GM18508 (cell line): Measurements from ENCODE around the gene LRP1B.
"Not testable (repeated sequence)": the region's sequence is repeated elsewhere in the genome, so short reads cannot be mapped to it uniquely, and the experiment has no call there.

Experiments used
- ATAC-seq: cut with Tn5 transposase; IDR thresholded peaks from one replicate; pipeline ENCODE4 v1.9.1; 2021; ENCODE audit warnings: moderate number of reproducible peaks; ENCODE audit not compliant: insufficient read depth, unreplicated experiment

The LRP1B gene

DNA sequence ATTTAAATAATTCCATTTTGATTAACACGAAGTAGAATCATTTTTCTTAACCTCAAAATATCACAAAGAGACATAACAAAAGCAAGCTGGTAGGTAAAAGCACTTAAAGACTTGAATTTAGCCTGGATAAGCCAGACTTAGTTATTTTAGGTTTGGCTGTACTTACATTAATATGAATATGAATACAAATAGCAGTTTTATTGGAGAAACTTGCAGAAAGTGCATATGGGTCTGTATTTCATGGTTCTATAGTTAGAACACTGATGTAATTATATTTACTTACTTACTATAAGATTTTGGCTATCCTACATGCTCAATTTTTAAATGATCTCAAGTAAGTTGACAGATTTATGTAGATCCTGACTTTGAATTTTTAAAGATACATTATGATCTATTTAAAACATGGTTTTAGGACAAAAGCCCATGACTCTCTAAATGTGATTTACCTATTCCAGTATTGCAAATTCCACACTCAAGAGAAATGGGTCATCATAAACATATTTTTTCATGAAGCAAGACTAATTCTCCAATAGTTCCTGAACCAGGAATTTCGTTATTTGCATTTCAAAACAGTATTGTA is 1775.2 kb downstream of the LRP1B start:
- ATAC-seq: no peak

DNA sequence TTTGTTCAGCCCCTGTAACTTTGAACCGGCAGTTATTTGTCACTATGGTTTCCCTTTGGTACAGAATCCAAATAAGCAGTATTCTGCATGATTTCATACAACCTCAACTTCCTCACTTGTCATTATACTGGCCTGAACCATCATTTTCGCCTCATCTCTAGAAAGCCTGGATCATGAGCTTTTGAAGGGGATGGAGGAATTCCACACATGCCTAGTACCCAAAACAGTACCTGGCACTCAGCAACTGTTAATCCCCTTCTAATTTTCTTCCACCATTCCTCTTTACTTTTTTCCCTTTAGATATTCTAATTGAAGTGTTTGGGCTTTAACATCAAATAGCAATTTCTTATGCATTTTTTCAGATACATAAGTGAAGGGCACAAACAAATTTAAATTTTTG is 1776.3 kb downstream of the LRP1B start:
- ATAC-seq: no peak

DNA sequence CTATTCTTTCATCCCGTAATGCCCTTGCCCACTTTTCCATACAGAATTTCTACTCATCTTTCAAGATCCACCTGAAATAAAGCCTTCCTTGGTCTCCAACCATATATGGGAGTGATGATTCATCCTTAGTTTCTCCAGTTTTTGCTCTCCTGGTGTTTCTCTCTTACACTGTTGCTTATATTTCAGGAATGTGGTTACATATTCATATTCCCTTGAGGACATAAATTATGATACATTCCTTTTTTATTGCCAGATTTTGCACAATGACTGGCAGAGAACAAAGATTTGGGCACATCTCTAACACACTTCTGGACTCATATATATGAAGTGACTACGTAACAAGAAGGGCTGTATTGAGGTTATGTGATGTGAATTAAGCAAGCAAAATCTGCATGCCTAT is 1777.3 kb downstream of the LRP1B start:
- ATAC-seq: no peak

DNA sequence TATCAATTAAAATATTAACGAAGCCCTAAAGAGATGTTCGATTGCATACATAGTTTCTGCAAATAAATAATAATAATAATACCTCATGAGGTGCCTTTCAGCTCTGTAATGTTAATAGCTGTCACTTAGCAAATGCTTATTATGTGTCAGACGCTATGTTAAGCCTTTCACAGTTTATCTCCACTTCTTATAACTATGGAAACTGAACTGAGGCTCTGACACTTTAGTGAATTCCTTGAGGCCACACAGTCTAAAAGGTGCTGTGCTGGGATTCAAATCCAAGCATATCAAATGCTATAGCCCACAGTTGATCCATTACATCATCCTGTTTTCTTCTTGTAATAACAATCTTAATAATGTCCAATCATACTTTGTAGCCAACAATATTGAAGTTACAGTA is 1779.1 kb downstream of the LRP1B start:
- no peak for ATAC-seq

DNA sequence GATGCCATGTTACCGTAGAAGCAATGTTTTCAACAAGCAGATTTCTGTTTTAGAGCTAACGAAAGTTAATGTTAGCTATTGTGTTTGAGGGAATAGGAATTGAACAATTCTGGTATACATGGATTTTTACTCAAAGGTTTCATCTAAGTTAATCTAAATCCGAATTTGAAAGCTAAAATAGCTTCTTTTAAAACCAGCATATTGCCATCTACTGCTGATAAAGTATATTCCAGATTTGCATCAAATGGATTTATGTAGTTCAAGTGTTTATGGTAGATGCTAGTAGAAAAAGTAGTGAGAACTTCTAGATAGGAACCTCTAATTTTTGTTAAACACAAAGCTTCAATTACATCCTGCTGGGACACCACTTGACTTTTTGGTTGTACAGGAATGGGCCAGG is 1781.1 kb downstream of the LRP1B start:
- no peak for ATAC-seq

DNA sequence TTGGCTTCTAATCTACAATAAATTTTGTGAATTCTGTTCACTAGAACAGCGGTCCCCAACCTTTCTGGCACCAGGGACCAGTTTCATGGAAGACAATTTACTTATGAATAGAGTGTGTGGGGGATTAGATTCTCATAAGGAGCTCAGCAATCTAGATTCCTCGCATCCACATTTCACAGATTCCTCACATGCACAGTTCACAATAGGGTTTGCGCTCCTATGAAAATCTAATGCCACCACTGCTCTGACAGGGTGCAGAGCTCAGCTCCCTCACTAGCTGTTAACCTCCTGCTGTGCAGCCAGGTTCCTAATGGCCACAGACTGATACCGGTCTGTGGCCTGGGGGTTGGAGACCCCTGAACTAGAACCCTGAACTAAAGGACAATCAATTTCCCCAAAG is 1782.0 kb downstream of the LRP1B start:
- no peak for ATAC-seq

DNA sequence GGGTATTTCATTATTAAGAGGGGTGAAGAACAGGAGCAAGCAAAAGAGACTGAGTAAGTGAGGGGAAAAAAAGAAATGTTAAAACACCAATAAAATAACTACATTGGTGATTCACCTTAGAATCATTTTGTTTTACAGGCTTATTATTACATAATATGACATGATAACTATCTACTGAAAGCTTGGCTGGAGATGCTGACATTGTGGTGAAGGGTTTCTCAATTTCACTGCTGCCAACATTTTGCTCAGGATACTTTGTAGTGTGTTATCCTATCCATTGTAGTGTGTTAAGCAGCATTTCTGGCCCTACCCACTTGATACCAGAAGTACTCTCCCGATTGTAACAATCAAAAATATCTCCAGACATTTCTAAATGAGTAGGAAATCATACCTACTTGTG is 1786.0 kb downstream of the LRP1B start:
- ATAC-seq: no peak

DNA sequence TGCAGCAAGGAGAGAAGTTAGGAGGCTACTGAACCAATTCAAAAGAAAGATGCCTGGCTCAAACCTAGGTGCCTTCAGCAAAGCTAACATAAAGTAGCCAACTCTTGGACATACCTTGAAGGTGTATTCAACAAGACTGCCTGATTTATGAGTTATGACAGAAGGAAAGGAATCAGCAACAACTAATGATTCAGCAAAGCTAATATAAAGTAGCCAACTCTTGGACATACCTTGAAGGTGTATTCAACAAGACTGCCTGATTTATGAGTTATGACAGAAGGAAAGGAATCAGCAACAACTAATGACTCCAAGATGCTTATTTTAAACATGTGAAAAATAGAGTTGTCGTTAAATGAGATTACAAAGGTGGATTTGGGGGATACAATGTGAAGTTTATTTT is 1786.5 kb downstream of the LRP1B start:
- not testable (repeated sequence) for ATAC-seq

DNA sequence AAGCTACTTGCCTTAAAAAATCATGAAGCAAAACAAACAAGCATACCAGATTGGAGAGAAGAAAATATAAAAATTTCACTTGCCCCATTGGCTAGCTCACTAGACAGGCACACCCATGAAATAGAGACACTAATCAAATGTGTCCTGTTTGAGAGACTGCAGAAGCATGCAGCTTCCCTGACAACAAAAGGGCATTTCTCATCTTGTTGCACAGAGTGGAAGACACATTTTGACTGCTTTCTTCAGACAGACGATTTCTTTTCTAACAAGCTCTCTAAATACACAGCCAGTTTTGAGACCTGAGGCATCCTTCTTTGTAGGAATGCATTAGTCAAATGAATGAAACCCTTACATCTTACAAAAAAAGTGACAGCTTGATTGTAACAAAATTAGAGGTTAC is 1792.0 kb downstream of the LRP1B start:
- ATAC-seq: no peak

DNA sequence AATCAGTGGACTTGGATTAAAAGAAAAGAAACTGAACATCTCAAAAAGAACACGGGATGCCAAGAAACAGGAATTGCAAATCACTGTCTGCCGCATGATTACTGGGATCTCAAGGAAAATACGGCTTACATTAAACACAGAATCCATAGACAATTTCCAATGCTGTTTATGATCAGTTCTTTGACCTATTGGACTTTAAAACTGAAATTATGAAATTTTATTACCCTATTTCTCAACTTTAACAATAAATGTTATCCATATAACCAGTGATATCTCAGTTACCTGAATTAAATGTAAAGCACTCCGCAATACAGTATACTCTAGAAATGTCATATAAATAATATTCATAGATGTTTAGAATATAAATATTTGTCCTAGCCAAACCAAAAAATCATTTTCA is 1793.8 kb downstream of the LRP1B start:
- ATAC-seq: no peak

DNA sequence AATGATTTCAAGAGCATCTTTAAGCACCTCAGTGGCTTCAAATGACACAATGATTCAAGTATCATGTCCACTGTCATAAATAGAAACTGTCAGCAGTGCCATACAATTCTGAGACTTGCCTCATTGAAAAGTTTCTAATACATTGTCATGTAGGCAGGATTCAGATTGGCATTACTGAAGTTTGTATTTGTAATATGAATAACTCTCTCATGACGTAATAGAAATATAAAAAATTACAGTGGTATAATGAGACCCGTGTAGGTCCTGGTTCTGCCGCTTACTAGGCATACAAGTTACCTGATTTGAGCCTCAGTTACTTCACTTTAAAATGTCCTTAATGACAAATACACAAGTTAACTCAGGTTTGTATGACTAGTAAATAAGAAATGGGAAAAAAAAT is 1814.5 kb downstream of the LRP1B start:
- ATAC-seq: no peak

DNA sequence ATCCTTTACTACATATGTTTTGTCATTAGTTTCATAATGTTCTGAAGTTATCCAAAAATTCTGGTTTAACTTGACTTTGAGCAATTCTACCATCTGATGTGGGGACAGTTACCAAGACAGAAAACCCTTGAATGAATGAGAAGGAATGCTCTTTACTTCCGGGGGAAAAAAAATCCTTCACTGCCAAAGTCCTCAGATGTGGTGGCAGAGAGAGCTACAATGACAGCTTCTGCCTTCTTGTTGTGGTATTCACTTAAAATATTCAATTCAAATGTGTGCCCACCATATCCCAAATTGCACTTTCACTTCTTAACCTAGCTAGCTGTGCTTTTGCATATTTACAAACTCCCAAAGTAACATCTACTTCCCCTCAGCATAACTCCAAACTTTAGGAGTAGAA is 1818.9 kb downstream of the LRP1B start:
- ATAC-seq: no peak

DNA sequence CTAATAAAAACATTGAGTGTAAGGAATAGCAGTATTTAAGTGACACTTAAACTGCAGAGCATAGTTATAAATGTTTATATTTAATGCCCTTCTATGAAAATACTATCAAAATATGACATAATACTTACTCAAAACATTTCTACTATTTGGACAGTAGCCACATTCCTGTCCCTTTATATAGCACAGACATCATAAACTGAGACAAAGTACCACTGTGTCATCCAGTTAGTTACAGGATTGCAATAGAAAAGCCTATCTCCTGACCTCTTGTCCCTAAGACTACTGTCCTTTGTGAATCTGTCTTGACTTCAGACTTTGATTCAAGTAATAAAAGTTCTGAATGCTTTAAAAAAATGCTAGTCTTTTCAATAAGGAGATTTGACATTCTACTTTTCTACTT is 1822.1 kb downstream of the LRP1B start:
- ATAC-seq: no peak

DNA sequence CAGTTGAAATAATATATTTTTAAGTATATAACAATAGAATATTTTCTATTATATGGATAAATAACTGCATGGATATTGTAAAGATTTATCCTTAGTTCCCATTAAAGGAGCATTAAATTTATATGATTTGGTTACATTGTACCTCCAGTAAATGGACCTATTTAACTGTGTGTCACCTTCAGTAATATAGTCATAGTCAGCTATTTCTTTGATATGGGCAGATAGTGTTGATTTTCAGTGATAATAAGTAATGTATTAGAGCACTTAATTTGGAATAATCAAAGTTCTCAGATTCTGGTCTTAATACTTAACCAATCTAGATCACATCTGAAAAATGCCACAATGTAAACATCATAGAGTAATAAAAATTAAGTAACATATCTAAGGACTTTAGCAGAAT is 1823.3 kb downstream of the LRP1B start:
- no peak for ATAC-seq

DNA sequence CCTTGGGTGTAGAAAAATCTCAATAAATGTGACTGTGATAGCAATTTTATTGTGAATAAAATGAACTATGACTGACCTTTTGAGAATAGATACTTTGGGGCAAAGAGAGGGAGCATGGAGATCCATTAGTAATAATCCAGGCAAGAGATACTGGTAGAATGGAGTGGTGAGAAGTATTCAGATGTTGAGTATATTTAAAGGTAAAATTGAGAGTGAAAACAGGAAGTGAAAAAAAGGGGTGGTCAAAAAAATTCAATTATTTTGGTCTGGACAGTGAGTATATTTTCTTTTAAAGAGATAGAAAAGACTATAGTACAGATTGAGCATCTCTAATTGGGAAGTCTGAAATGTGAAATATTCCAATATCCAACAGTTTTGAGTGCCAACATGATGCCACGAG is 1835.0 kb downstream of the LRP1B start:
- ATAC-seq: peak; percentile 61

DNA sequence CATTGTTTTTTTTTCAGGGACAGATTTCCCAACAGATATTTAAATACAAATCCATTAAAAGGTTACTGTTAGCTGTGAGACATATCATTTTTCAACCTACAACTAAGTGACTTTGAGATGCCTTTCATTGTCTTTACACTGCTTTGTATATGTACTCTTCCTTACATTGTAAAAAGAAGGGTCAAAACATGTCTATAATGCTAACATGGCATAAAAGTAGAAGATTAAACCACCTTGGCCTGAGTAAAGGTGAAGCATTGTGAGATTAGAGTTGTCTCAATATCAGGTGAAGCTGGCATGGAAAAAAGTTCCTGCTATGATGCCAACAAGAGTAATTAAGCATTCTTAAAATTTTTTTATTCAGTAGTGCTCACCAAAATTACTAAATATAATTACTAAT is 1842.1 kb downstream of the LRP1B start:
- no peak for ATAC-seq

DNA sequence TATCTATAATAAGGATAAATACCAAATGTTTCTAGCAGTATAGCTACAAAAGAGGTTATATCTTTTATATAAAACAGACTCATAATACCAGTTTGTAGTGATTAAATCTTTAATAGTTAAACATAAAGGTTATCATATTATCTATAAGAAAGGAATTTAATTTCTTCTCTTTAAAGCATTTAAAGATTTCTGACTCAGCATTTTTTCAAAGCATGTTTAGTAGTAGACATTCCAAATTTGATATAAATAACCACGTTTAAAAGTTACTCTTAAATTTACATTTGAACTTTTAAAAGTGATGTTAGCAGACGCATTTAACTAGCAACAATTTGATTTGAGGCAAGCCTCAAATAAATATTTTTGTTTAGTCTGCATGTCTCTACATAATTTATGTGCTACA is 1842.6 kb downstream of the LRP1B start:
- no peak for ATAC-seq

DNA sequence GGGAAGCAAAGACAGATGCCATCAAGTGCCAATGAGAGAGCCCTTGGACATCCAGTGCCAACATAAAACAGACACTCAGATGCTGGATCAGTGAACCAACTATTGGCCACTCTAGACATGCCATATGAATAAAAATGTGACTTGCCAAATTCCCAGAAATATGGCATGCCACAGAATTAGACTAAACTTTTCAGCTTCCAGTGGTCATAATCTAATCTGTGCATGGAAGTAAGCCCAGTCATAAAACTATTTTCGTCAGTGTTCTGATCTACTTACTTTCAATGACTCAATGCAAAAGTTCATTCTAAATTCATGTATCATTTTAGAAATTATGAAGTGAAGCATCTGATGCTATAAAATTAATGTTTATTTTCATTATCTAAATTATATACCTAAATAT is 1844.4 kb downstream of the LRP1B start:
- ATAC-seq: no peak

DNA sequence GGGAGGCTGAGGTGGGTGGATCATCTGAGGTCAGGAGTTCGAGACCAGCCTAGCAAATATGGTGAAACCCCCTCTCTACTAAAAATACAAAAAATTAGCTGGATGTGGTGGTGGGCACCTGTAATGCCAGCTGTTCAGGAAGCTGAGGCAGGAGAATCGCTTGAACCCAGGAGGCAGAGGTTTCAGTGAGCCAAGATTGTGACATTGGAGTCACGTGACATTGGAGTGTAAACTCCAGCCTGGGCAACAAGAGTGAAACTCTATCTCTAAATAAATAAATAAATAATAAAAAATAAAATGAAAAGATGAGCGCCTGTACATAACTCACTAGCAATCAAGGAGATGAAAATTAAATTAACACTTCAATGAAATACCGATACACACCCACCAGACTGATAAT is 1853.5 kb downstream of the LRP1B start:
- ATAC-seq: not testable (repeated sequence)

DNA sequence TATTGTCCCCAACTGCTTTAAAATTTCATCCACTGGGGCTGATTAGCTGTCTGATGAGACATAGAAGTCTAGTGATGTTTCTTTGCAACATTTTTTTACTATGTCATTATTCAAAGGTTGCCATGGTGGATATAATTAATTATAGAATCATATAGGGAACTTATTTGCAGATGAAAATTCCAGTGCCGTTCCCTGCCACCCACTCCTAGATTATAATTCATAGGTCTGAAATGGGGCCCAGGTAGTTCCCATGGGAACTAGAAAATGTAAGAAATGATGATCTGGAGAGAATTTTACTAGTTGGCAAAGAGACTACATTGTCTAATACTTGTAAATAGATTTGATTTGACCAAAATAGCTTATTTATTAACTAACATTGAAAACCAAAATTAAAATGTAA is 1854.2 kb downstream of the LRP1B start:
- ATAC-seq: no peak

DNA sequence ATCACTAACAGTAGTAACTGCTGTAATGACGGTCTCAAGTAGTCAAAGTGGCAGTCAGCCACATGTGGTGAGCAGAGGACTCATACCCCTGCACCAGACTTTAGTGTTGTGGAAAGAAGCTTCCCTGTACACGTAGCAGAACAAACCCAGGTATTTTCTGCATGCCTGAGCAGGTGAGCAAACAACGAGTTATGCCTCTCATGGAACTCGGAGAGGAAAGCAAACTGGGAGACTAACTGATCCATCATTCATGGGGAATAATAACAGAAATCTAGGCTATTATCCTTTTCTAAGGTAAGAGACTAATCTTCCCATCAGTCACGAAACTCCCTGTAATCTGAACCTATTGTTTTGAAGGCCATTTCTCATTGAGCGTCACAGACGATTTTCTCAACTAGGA is 1855.4 kb downstream of the LRP1B start:
- no peak for ATAC-seq

DNA sequence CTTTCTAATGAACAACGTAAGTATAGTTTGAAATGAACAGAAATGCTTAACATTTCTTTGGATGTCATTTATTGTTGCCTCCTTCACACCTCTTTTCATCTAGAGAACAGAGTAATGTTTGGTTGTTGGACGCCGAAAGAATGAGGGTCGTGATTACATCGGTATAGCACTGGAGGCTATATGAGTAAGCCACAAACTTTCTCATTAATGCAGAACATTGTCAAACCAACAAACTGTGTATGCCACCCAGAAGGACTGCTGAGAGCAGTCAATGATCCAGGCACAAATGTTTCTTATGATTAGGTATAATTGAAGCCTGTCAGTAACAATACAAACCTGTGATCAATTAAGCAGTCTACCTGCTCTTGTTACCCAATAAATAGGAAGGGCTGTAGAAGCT is 1855.9 kb downstream of the LRP1B start:
- no peak for ATAC-seq

DNA sequence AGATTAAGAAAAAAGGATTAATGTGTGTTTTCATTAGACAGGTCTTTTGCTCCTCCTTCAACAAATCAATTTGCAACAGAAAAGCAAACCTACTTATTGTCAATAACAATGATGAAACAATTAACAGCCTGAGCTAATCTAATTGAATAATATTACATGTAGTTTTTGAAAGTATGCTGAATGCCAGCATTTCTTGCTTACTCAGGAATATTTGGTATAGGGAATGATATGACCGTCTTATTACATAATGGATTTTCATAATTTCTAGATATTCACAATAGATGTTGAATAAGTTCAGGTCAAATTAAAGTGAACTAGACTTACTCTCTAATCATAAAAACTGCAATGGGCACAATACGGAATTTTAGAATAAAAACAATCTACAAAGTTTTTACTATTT is 1856.9 kb downstream of the LRP1B start:
- no peak for ATAC-seq
